ENCODE data around the gene EXOSC3.

DNA sequence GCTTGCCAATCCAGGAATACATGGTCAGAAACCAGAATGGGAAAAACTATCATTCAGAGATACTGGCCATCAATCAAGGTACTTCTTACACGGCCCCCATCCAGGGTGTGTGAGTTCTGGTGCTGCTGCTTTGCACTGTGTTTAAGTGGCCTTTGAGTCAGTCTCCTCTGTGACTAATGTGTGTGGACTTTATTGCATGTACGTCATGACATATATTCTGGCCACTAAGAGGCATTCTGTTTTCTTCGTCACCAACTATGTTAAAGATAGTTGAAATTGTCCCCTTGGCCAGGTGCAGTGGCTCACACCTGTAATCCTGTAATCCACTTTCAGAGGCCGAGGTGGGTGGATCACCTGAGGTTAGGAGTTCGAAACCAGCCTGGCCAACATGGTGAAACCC lies 8.5 kb downstream of the EXOSC3 start:
- TF ChIP-seq, protein P1, sequence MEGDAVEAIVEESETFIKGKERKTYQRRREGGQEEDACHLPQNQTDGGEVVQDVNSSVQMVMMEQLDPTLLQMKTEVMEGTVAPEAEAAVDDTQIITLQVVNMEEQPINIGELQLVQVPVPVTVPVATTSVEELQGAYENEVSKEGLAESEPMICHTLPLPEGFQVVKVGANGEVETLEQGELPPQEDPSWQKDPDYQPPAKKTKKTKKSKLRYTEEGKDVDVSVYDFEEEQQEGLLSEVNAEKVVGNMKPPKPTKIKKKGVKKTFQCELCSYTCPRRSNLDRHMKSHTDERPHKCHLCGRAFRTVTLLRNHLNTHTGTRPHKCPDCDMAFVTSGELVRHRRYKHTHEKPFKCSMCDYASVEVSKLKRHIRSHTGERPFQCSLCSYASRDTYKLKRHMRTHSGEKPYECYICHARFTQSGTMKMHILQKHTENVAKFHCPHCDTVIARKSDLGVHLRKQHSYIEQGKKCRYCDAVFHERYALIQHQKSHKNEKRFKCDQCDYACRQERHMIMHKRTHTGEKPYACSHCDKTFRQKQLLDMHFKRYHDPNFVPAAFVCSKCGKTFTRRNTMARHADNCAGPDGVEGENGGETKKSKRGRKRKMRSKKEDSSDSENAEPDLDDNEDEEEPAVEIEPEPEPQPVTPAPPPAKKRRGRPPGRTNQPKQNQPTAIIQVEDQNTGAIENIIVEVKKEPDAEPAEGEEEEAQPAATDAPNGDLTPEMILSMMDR (IDR thresholded peaks at IDR 0.05) = no peak
- no peak for TF ChIP-seq POLR2A (IDR thresholded peaks at IDR 0.05)

Measured in heart left ventricle (tissue), 13 donors.